Caco-2 (cell line): ENCODE measurements around the gene TTC9B. TPM values are rescaled to one million over a fixed set of nuclear protein-coding genes. Genes with fewer than 3 reads are reported as not detected.
"Not testable (repeated sequence)": the region's sequence is repeated elsewhere in the genome, so short reads cannot be mapped to it uniquely, and the experiment has no call there.

ENCODE experiments used
- BruUV-seq: library from RNA; stranded (reverse); fragments of 400-500 nt; replicated peaks from 2 replicates; lab custom pipeline; 2021; lab: Mats Ljungman, UMichigan
- CTCF ChIA-PET: fragments of 300-600 bp; sonication (Branson Sonifier 250); formaldehyde crosslinking; loops from one replicate; lab custom pipeline; 2022; ENCODE audit warnings: antibody characterized with exemption; lab: Charles Lee
- POLR2A ChIA-PET: fragments of 300-600 bp; sonication (Branson Sonifier 250); formaldehyde crosslinking; loops from one replicate; lab custom pipeline; 2022; ENCODE audit warnings: antibody characterized with exemption; lab: Charles Lee
- DNase-seq, 2 experiments: peaks; one replicate each; pipeline versions ENCODE4 v3.0.0 to v3.0.0-alpha.2; 2020 to 2022
- H3K27me3 ChIP-seq: replicated peaks from 2 replicates; pipeline ENCODE4 v1.6.0; 2011; ENCODE audit warnings: low read length; ENCODE audit not compliant: control insufficient read depth, insufficient read depth
- H3K36me3 ChIP-seq: 2 replicates; pipeline ENCODE4 v1.5.1; 2011; ENCODE audit warnings: low read length; ENCODE audit not compliant: control insufficient read depth, insufficient read depth
- H3K4me1 ChIP-seq: fragments of 250-450 bp; sonication (Bioruptor Pico); 2 replicates; pipeline ENCODE4 v1.5.1; 2020; ENCODE audit warnings: mild to moderate bottlenecking
- H3K4me3 ChIP-seq: 2 replicates; pipeline ENCODE4 v1.5.1; 2011; ENCODE audit warnings: low read depth, mild to moderate bottlenecking, control low read depth, low read length
- H3K9me3 ChIP-seq: fragments of 250-450 bp; sonication (Bioruptor Pico); 2 replicates; pipeline ENCODE4 v1.5.1; 2020; ENCODE audit warnings: mild to moderate bottlenecking, moderate library complexity
- H3K27ac Mint-ChIP-seq: one replicate; pipeline ENCODE4 v1.8.0; 2022; ENCODE audit warnings: mixed read lengths; ENCODE audit not compliant: unreplicated experiment
- H3K27me3 Mint-ChIP-seq: one replicate; pipeline ENCODE4 v1.8.0; 2022; ENCODE audit warnings: mixed read lengths; ENCODE audit not compliant: insufficient read depth, unreplicated experiment
- H3K36me3 Mint-ChIP-seq: one replicate; pipeline ENCODE4 v1.8.0; 2022; ENCODE audit warnings: mild to moderate bottlenecking, mixed read lengths; ENCODE audit not compliant: insufficient read depth, unreplicated experiment
- H3K4me1 Mint-ChIP-seq: one replicate; pipeline ENCODE4 v1.8.0; 2022; ENCODE audit warnings: low read depth, mixed read lengths; ENCODE audit not compliant: unreplicated experiment
- H3K4me3 Mint-ChIP-seq: one replicate; pipeline ENCODE4 v1.8.0; 2022; ENCODE audit warnings: mild to moderate bottlenecking, moderate library complexity, mixed read lengths; ENCODE audit not compliant: unreplicated experiment
- H3K9me3 Mint-ChIP-seq: one replicate; pipeline ENCODE4 v1.8.0; 2022; ENCODE audit warnings: mixed read lengths; ENCODE audit not compliant: unreplicated experiment
- CTCF ChIP-seq, 2 experiments: fragments of 200-600 bp in 1 of 2; IDR thresholded peaks; 1 replicate in 1 of 2; 2 replicates in 1 of 2; pipeline versions ENCODE4 v1.5.1 to v1.8.0; 2011 to 2022; ENCODE audit warnings: antibody characterized with exemption in 1 of 2, control low read depth in 1 of 2, inconsistent platforms in 1 of 2, low read depth in 1 of 2, low read length in 1 of 2, mild to moderate bottlenecking in 1 of 2, moderate library complexity in 1 of 2; ENCODE audit not compliant: insufficient read depth in 1 of 2, severe bottlenecking in 1 of 2, unreplicated experiment in 1 of 2
- intact Hi-C: fragments of 100-400 bp; cut with micrococcal nuclease; formaldehyde crosslinking; loops from one replicate; pipeline ENCODE4 v1.10.0; 2022; ENCODE audit not compliant: unreplicated experiment
- total RNA-seq: library from RNA; stranded (reverse); gene quantifications from 2 replicates; pipeline ENCODE4 v1.2.3, GENCODE V29; 2022

Gene TTC9B
- total RNA-seq, 1 experiment from 2014 or later: not detected

GRCh38 chr19:40177286-40178070, 40.7 kb downstream of the TTC9B start:
- Mint-ChIP-seq H3K9me3 (peaks cover 12% of the 10 kb centered on the region), H3K4me3 (no peak overlapping the region), H3K27me3 (peaks cover 14% of the 10 kb centered on the region), H3K27ac (no peak overlapping the region), H3K36me3 (no peaks in the 10 kb centered on the region), H3K4me1 (no peaks in the 10 kb centered on the region)
- Histone ChIP-seq H3K9me3 (peaks cover 5% of the 10 kb centered on the region), H3K4me3 (no peak overlapping the region), H3K36me3 (no peaks in the 10 kb centered on the region), H3K27me3 (no peaks in the 10 kb centered on the region; the same call in 1 of the 2 replicates), H3K4me1 (no peaks in the 10 kb centered on the region)
- intact Hi-C loops: no loop called here
- TF ChIP-seq CTCF (IDR thresholded peaks at IDR 0.05; ENCODE audit: insufficient read depth in 1 of 2, low read depth in 1 of 2, low read length in 1 of 2, severe bottlenecking in 1 of 2, unreplicated experiment in 1 of 2): no peak
- no TSS peak for BruUV-seq
- no peak for DNase-seq
- ChIA-PET CTCF (no interaction called here), POLR2A (no interaction called here)

- no peak overlapping the region for H3K4me3 ChIP-seq
- Mint-ChIP-seq H3K9me3 (peaks cover 12% of the 10 kb centered on the region), H3K27ac (no peak overlapping the region), H3K4me1 (no peaks in the 10 kb centered on the region), H3K27me3 (peaks cover 14% of the 10 kb centered on the region), H3K4me3 (no peak overlapping the region), H3K36me3 (no peaks in the 10 kb centered on the region)
- intact Hi-C loops: no loop called here
- peaks cover 5% of the 10 kb centered on the region for H3K9me3 ChIP-seq
- no peaks in the 10 kb centered on the region; the same call in 1 of the 2 replicates for H3K27me3 ChIP-seq
- TF ChIP-seq CTCF (IDR thresholded peaks at IDR 0.05; ENCODE audit: insufficient read depth in 1 of 2, low read depth in 1 of 2, low read length in 1 of 2, severe bottlenecking in 1 of 2, unreplicated experiment in 1 of 2): no peak
- CTCF ChIA-PET: interaction anchor here (2.7 kb wide), 1 partner anchor 41 kb away, joined by 7 read pairs; no protein-coding TSS in a partner anchor
- POLR2A ChIA-PET: no interaction called here
- no peaks in the 10 kb centered on the region for H3K36me3 ChIP-seq
- DNase-seq: no peak
- no TSS peak for BruUV-seq
- H3K4me1 ChIP-seq: no peaks in the 10 kb centered on the region
Measured at GRCh38 chr19:40175820-40176219, 42.4 kb downstream of the TTC9B start.

GRCh38 chr19:40174092-40174491, 44.1 kb downstream of the TTC9B start:
- H3K4me1 ChIP-seq: no peaks in the 10 kb centered on the region
- ChIA-PET CTCF (interaction anchor here (2.7 kb wide), 1 partner anchor 43 kb away, joined by 7 read pairs; no protein-coding TSS in a partner anchor), POLR2A (interaction anchor here (0.6 kb wide), 1 partner anchor 8 kb away, joined by 9 read pairs; no protein-coding TSS in a partner anchor)
- Mint-ChIP-seq H3K27ac (no peak overlapping the region), H3K4me3 (no peak overlapping the region), H3K36me3 (no peaks in the 10 kb centered on the region), H3K9me3 (peaks cover 12% of the 10 kb centered on the region), H3K4me1 (no peaks in the 10 kb centered on the region), H3K27me3 (peaks cover 3% of the 10 kb centered on the region)
- BruUV-seq: no TSS peak
- H3K4me3 ChIP-seq: no peak overlapping the region
- DNase-seq: no peak
- no peak for TF ChIP-seq CTCF (IDR thresholded peaks at IDR 0.05; ENCODE audit: insufficient read depth in 1 of 2, low read depth in 1 of 2, low read length in 1 of 2, severe bottlenecking in 1 of 2, unreplicated experiment in 1 of 2)
- H3K36me3 ChIP-seq: no peaks in the 10 kb centered on the region
- H3K9me3 ChIP-seq: peaks cover 5% of the 10 kb centered on the region
- H3K27me3 ChIP-seq: no peaks in the 10 kb centered on the region
- intact Hi-C loops: no loop called here

- H3K4me1 Mint-ChIP-seq, DNase-seq, H3K9me3 Mint-ChIP-seq, CTCF ChIA-PET, H3K4me3 ChIP-seq, H3K4me1 ChIP-seq, H3K36me3 Mint-ChIP-seq, intact Hi-C loops, H3K9me3 ChIP-seq, H3K4me3 Mint-ChIP-seq, H3K27me3 Mint-ChIP-seq, BruUV-seq, H3K27me3 ChIP-seq, POLR2A ChIA-PET, H3K36me3 ChIP-seq, H3K27ac Mint-ChIP-seq: not testable (repeated sequence)
Measured at GRCh38 chr19:40171293-40171692, 46.9 kb downstream of the TTC9B start.
